H1 (cell line): ENCODE results near the gene IRAK4. TPM values are rescaled to one million over a fixed set of nuclear protein-coding genes. Genes with fewer than 3 reads are reported as not detected.

Experiments used
- CTCF ChIA-PET: fragments of 300-600 bp; sonication (Branson Sonifier 250); formaldehyde crosslinking; loops from one replicate; lab custom pipeline; 2021; ENCODE audit not compliant: partially characterized antibody; lab: Charles Lee
- POLR2A ChIA-PET: fragments of 300-600 bp; sonication (Branson Sonifier 250); formaldehyde crosslinking; loops from one replicate; lab custom pipeline; 2021; ENCODE audit warnings: inconsistent platforms; ENCODE audit not compliant: partially characterized antibody; lab: Charles Lee
- DNase-seq, 2 experiments: peaks; one replicate each; pipeline versions ENCODE4 v3.0.0 to v3.0.0-alpha.2; 2010 to 2022; ENCODE audit warnings: low spot score in 2 of 2, low read depth in 1 of 2, mixed read lengths in 1 of 2
- FAIRE-seq: peaks from 2 replicates; lab custom pipeline; 2011; peaks lifted over from hg19 to GRCh38; lab: Jason Lieb, UNC
- H2AFZ ChIP-seq: 2 replicates; pipeline ENCODE4 v1.8.1; 2012; ENCODE audit warnings: low read length, inconsistent platforms
- H2AK5ac ChIP-seq: 2 replicates; pipeline ENCODE4 v1.6.1; 2013; ENCODE audit warnings: low read depth, low read length
- H2BK120ac ChIP-seq: replicated peaks from 2 replicates; pipeline ENCODE3; 2013; ENCODE audit warnings: low read depth, low read length, inconsistent platforms
- H2BK12ac ChIP-seq: 2 replicates; pipeline ENCODE4 v1.6.1; 2013; ENCODE audit warnings: low read depth, low read length
- H2BK15ac ChIP-seq: 2 replicates; pipeline ENCODE4 v1.6.1; 2013; ENCODE audit warnings: low read length
- H2BK20ac ChIP-seq: 2 replicates; pipeline ENCODE4 v1.6.1; 2013; ENCODE audit warnings: low read length
- H2BK5ac ChIP-seq: 2 replicates; pipeline ENCODE4 v1.6.1; 2013; ENCODE audit warnings: low read depth, low read length
- H3K14ac ChIP-seq: 2 replicates; pipeline ENCODE4 v1.6.1; 2013; ENCODE audit warnings: inconsistent platforms; ENCODE audit not compliant: insufficient read length
- H3K18ac ChIP-seq: 2 replicates; pipeline ENCODE4 v1.6.1; 2013; ENCODE audit warnings: low read length; ENCODE audit errors: extremely low read depth
- H3K23ac ChIP-seq: 2 replicates; pipeline ENCODE4 v1.6.1; 2013; ENCODE audit warnings: inconsistent platforms; ENCODE audit not compliant: insufficient read length
- H3K23me2 ChIP-seq: 2 replicates; pipeline ENCODE4 v1.6.1; 2013; ENCODE audit warnings: low read depth, low read length
- H3K27ac ChIP-seq: 2 replicates; pipeline ENCODE4 v1.6.1; 2011; ENCODE audit warnings: low read depth, low read length, inconsistent platforms
- H3K27me3 ChIP-seq, 4 experiments: replicated peaks in 1 of 4; 1 replicate in 1 of 4; 2 replicates in 3 of 4; pipeline versions ENCODE4 v1.6.1 to v1.8.1; 2011 to 2013; ENCODE audit warnings: low read length in 3 of 4, mild to moderate bottlenecking in 3 of 4, inconsistent platforms in 2 of 4, mixed read lengths in 2 of 4, moderate library complexity in 1 of 4; ENCODE audit not compliant: control insufficient read depth in 3 of 4, insufficient read depth in 3 of 4; ENCODE audit errors: extremely low read depth in 1 of 4
- H3K36me3 ChIP-seq, 4 experiments: 2 replicates each; pipeline versions ENCODE4 v1.6.1 to v1.8.1; 2011 to 2013; ENCODE audit warnings: mild to moderate bottlenecking in 4 of 4, low read length in 3 of 4, moderate library complexity in 2 of 4, control low read depth in 1 of 4, inconsistent platforms in 1 of 4; ENCODE audit not compliant: insufficient read depth in 4 of 4, control insufficient read depth in 2 of 4
- H3K4ac ChIP-seq: replicated peaks from 2 replicates; pipeline ENCODE3; 2013; ENCODE audit warnings: low read length, low read depth, mixed read lengths, inconsistent platforms; ENCODE audit not compliant: insufficient read length
- H3K4me1 ChIP-seq, 4 experiments: replicated peaks in 1 of 4; 1 replicate in 1 of 4; 2 replicates in 3 of 4; pipeline versions ENCODE4 v1.6.1 to v1.8.1; 2011 to 2013; ENCODE audit warnings: low read length in 3 of 4, inconsistent platforms in 2 of 4, mixed read lengths in 1 of 4; ENCODE audit not compliant: insufficient read depth in 4 of 4, control insufficient read depth in 3 of 4
- H3K4me2 ChIP-seq, 2 experiments: 2 replicates each; pipeline versions ENCODE4 v1.6.1 to v1.8.1; 2011 to 2013; ENCODE audit warnings: low read depth in 2 of 2, low read length in 2 of 2, control low read depth in 1 of 2, inconsistent platforms in 1 of 2, mild to moderate bottlenecking in 1 of 2; ENCODE audit not compliant: insufficient read depth in 1 of 2
- H3K4me3 ChIP-seq, 4 experiments: fragments of 200-600, 300-600 bp in 1 of 4; sonication (generic), shearing (Covaris generic), sonication (Bioruptor Twin) in 1 of 4; 2 replicates each; pipeline versions ENCODE4 v1.5.1 to v1.8.1; 2011 to 2016; ENCODE audit warnings: low read length in 4 of 4, low read depth in 3 of 4, control low read depth in 2 of 4, inconsistent platforms in 2 of 4, mild to moderate bottlenecking in 2 of 4, mixed read lengths in 1 of 4, moderate library complexity in 1 of 4; ENCODE audit not compliant: insufficient read depth in 2 of 4; ENCODE audit errors: extremely low read depth in 1 of 4
- H3K56ac ChIP-seq: replicated peaks from 2 replicates; pipeline ENCODE3; 2013; ENCODE audit warnings: low read depth, mild to moderate bottlenecking, mixed read lengths, low read length, inconsistent platforms; ENCODE audit not compliant: insufficient read length
- H3K79me1 ChIP-seq: 2 replicates; pipeline ENCODE4 v1.6.1; 2013; ENCODE audit warnings: low read depth, low read length, control low read depth
- H3K79me2 ChIP-seq, 2 experiments: 2 replicates each; pipeline versions ENCODE4 v1.6.1 to v1.8.1; 2012 to 2013; ENCODE audit warnings: low read length in 2 of 2, mild to moderate bottlenecking in 2 of 2, inconsistent platforms in 1 of 2; ENCODE audit not compliant: insufficient read depth in 2 of 2, control insufficient read depth in 1 of 2
- H3K9ac ChIP-seq, 4 experiments: replicated peaks in 1 of 4; 1 replicate in 1 of 4; 2 replicates in 3 of 4; pipeline versions ENCODE4 v1.6.1 to v1.8.1; 2011 to 2013; ENCODE audit warnings: low read depth in 3 of 4, low read length in 3 of 4, control low read depth in 2 of 4, mild to moderate bottlenecking in 2 of 4, moderate library complexity in 2 of 4, inconsistent platforms in 1 of 4; ENCODE audit errors: extremely low read depth in 1 of 4
- H3K9me3 ChIP-seq, 2 experiments: 2 replicates each; pipeline versions ENCODE4 v1.6.1 to v1.8.1; 2012 to 2013; ENCODE audit warnings: mild to moderate bottlenecking in 2 of 2, moderate library complexity in 2 of 2, control low read depth in 1 of 2, inconsistent platforms in 1 of 2, low read depth in 1 of 2, low read length in 1 of 2, mixed read lengths in 1 of 2; ENCODE audit not compliant: insufficient read depth in 2 of 2
- H4K20me1 ChIP-seq, 2 experiments: replicated peaks in 1 of 2; 2 replicates each; pipeline versions ENCODE3 to v1.8.1; 2011 to 2013; ENCODE audit warnings: inconsistent platforms in 2 of 2, low read length in 2 of 2, mild to moderate bottlenecking in 1 of 2; ENCODE audit not compliant: insufficient read depth in 2 of 2, control insufficient read depth in 1 of 2
- H4K5ac ChIP-seq: 2 replicates; pipeline ENCODE4 v1.6.1; 2013; ENCODE audit warnings: low read length, low read depth, mixed read lengths, inconsistent platforms; ENCODE audit not compliant: insufficient read length
- H4K8ac ChIP-seq: 2 replicates; pipeline ENCODE4 v1.8.0; 2013; ENCODE audit warnings: mild to moderate bottlenecking, moderate library complexity, low read length, inconsistent platforms; ENCODE audit not compliant: insufficient read depth; ENCODE audit errors: extremely low read depth
- H4K91ac ChIP-seq: replicated peaks from 2 replicates; pipeline ENCODE3; 2013; ENCODE audit warnings: low read length, mixed read lengths, inconsistent platforms; ENCODE audit not compliant: insufficient read length
- RAD21 ChIP-seq, 2 experiments: IDR thresholded peaks in 1 of 2; conservative IDR thresholded peaks in 1 of 2; 2 replicates each; pipeline ENCODE4 v1.6.1; 2011; ENCODE audit warnings: low read depth in 2 of 2, low read length in 2 of 2, improper control_type of control experiment in 1 of 2, inconsistent platforms in 1 of 2, mild to moderate bottlenecking in 1 of 2, moderate library complexity in 1 of 2
- polyA plus RNA-seq, 7 experiments: library from polyadenylated mRNA; depleted of rRNA in 3 of 7; stranded (reverse) in 5 of 7; unstranded in 2 of 7; fragments of >200 nt in 5 of 7; fragments of 200-250 nt in 2 of 7; gene quantifications; 1 replicate in 5 of 7; 2 replicates in 1 of 7; 4 replicates in 1 of 7; pipeline versions ENCODE4 v1.2.1 to v1.2.3, GENCODE V29; 2011 to 2013; ENCODE audit warnings: missing spikeins in 2 of 7, mixed read lengths in 2 of 7
- total RNA-seq: library from RNA; stranded (reverse); fragmentation: NEBNext Ultra II Directional; extraction: Animal tissue kit (Norgen Biotek cat#: 25700); gene quantifications from 2 replicates; pipeline ENCODE4 v1.2.1, GENCODE V29; 2021

IRAK4 gene
- total and polyA plus RNA-seq, 2 of the 8 experiments (the other 6 are each of a cell fraction or from before 2014, with no cell fraction given): 2.3 to 7.7 TPM

DNA sequence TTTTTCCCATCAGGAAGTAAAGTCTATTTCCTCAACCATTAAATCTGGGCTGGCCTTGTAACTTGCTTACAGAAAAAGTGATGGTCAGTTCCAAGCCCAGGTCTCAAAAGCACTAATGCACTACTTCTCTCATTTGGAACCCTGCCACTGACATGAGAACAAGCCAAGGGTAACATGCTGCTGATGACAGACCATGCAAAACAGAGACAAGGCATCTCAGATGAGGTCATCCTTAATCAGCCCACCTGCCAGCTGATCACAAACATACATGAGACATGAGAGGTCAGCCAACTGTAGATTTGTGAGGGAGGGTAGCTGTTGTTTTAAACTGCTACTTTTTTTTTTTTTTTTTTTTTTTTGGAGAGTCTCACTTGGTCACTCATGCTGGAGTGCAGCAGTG is 31.2 kb downstream of the IRAK4 start:
- CTCF ChIA-PET: interaction anchor here (0.6 to 0.9 kb wide), 2 partner anchors 344 to 798 kb away, joined by 3 read pairs; no protein-coding TSS in a partner anchor
- H2BK15ac ChIP-seq: no peak overlapping the region

More for the DNA sequence above, 31.2 kb downstream of the IRAK4 start:
- no peak for TF ChIP-seq RAD21 (IDR thresholded peaks at IDR 0.05 in 1 of 2, conservative IDR thresholded peaks at IDR 0.05 in 1 of 2; ENCODE audit: low read depth in 2 of 2, low read length in 2 of 2)
- H4K20me1 ChIP-seq: no peaks in the 10 kb centered on the region
- H2BK5ac ChIP-seq: no peak overlapping the region
- H3K56ac ChIP-seq: no peak overlapping the region
- no peaks in the 10 kb centered on the region for H3K9me3 ChIP-seq
- no peak overlapping the region for H3K4me2 ChIP-seq
- no peak overlapping the region for H2BK20ac ChIP-seq
- H3K79me1 ChIP-seq: no peaks in the 10 kb centered on the region
- no peak overlapping the region for H4K8ac ChIP-seq
- POLR2A ChIA-PET: no interaction called here
- no peak overlapping the region for H3K14ac ChIP-seq
- no peak overlapping the region for H4K5ac ChIP-seq
- no peak overlapping the region for H2BK120ac ChIP-seq
- no peaks in the 10 kb centered on the region for H3K79me2 ChIP-seq
- H3K23ac ChIP-seq: no peak overlapping the region
- no peak overlapping the region for H3K4me3 ChIP-seq
- FAIRE-seq (no peak), DNase-seq (no peak)
- no peaks in the 10 kb centered on the region for H3K4me1 ChIP-seq
- no peaks in the 10 kb centered on the region for H3K27me3 ChIP-seq
- H3K18ac ChIP-seq: no peak overlapping the region
- no peak overlapping the region for H2AK5ac ChIP-seq
- no peaks in the 10 kb centered on the region for H3K23me2 ChIP-seq
- H2BK12ac ChIP-seq: no peak overlapping the region
- no peak overlapping the region for H3K27ac ChIP-seq
- H2AFZ ChIP-seq: no peak overlapping the region
- H3K36me3 ChIP-seq: peaks cover 0 to 3% (median 0%) of the 10 kb centered on the region in 4 experiments; a peak in 1 of 8 replicates
- no peak overlapping the region for H4K91ac ChIP-seq
- no peak overlapping the region for H3K4ac ChIP-seq
- H3K9ac ChIP-seq: no peak overlapping the region
